Astrocyte (in vitro differentiated cells and primary cell): ENCODE measurements around the gene GYG1.

Experiments used
- CTCF ChIP-seq: IDR thresholded peaks from 2 replicates; pipeline ENCODE4 v1.5.1; 2011; ENCODE audit warnings: low read depth, mild to moderate bottlenecking, inconsistent platforms, low read length, moderate library complexity; ENCODE audit not compliant: insufficient read depth
- EZH2 ChIP-seq: IDR thresholded peaks from 2 replicates; pipeline ENCODE4 v1.6.1; 2012; ENCODE audit warnings: mild to moderate bottlenecking, low read length, inconsistent platforms; ENCODE audit not compliant: insufficient read depth

- TF ChIP-seq CTCF = no peak
- no peak for TF ChIP-seq EZH2
These were observed 15.6 kb upstream of the GYG1 start for GRCh38 chr3:148975696-148976095.
